ENCODE measurements around the gene SLC38A3.
A peak's percentile ranks its signal among the peaks of the same experiment; 100 is the strongest.

SLC38A3 gene

DNA sequence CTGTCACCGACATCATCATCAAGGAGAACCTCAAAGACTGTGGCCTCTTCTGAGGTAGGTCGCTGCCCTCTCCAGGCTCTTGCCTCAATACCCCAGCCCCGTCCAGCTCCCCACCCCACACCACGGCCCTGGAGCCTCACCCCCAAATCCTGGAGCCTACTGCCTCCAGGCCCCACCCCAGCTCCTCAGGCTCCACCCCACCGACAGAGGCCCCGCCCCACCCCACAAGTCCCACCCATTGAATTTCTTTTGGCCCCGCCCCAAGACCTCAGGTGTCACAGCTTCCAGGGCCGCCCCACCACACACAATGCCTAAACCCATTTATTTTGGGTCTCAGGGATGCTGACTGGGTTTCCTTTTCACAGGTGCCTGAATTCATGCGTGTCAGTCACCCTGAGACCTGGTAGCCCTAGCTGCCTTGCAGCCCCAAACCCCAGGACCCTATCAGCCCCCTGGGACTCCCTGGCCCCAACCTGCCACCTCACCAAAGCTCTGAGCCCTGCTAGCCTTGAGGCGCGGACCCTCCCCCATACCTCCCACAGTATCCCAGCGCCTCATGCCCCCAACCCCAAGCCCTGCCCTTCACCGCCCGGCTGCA lies 10.1 kb upstream of the SLC38A3 start:
- no peak for TF ChIP-seq TEAD4 (IDR thresholded peaks at IDR 0.05)
- TF ChIP-seq TAF1 (IDR thresholded peaks at IDR 0.05; ENCODE audit: low read depth), result no peak
- no peak for TF ChIP-seq CREB1 (IDR thresholded peaks at IDR 0.05; ENCODE audit: low read depth)
- TF ChIP-seq EP300 (IDR thresholded peaks at IDR 0.05; ENCODE audit: borderline replicate concordance), result no peak
- no peak for TF ChIP-seq TCF12 (IDR thresholded peaks at IDR 0.05; ENCODE audit: low read depth)
- no peak for TF ChIP-seq NFIC (IDR thresholded peaks at IDR 0.05)
- no peak for TF ChIP-seq FOXM1 (IDR thresholded peaks at IDR 0.05; ENCODE audit: borderline replicate concordance, low read depth)
- no peak for TF ChIP-seq YY1 (IDR thresholded peaks at IDR 0.05; ENCODE audit: low read depth)
- TF ChIP-seq CEBPB (IDR thresholded peaks at IDR 0.05), result no peak
- no peak for TF ChIP-seq EGR1 (IDR thresholded peaks at IDR 0.05)
- TF ChIP-seq, protein P1, sequence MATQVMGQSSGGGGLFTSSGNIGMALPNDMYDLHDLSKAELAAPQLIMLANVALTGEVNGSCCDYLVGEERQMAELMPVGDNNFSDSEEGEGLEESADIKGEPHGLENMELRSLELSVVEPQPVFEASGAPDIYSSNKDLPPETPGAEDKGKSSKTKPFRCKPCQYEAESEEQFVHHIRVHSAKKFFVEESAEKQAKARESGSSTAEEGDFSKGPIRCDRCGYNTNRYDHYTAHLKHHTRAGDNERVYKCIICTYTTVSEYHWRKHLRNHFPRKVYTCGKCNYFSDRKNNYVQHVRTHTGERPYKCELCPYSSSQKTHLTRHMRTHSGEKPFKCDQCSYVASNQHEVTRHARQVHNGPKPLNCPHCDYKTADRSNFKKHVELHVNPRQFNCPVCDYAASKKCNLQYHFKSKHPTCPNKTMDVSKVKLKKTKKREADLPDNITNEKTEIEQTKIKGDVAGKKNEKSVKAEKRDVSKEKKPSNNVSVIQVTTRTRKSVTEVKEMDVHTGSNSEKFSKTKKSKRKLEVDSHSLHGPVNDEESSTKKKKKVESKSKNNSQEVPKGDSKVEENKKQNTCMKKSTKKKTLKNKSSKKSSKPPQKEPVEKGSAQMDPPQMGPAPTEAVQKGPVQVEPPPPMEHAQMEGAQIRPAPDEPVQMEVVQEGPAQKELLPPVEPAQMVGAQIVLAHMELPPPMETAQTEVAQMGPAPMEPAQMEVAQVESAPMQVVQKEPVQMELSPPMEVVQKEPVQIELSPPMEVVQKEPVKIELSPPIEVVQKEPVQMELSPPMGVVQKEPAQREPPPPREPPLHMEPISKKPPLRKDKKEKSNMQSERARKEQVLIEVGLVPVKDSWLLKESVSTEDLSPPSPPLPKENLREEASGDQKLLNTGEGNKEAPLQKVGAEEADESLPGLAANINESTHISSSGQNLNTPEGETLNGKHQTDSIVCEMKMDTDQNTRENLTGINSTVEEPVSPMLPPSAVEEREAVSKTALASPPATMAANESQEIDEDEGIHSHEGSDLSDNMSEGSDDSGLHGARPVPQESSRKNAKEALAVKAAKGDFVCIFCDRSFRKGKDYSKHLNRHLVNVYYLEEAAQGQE (IDR thresholded peaks at IDR 0.05; ENCODE audit: low read depth), result no peak
- no peak for TF ChIP-seq RAD21 (IDR thresholded peaks at IDR 0.05; ENCODE audit: low read depth)

GRCh38 chr3:50195501-50196252 lies 9.4 kb upstream of the SLC38A3 start:
- 0 out of 2 replicates have a peak, but pooled peaks have one; percentile 17 for TF ChIP-seq ZBTB7A (IDR thresholded peaks at IDR 0.05; ENCODE audit: low read depth)
- TF ChIP-seq MAX (IDR thresholded peaks at IDR 0.05), result peak; percentile 47; the same call in 1 of the 2 replicates
- TF ChIP-seq CEBPB (IDR thresholded peaks at IDR 0.05), result no peak

- TF ChIP-seq ZBTB7A (IDR thresholded peaks at IDR 0.05; ENCODE audit: low read depth) (no peak), NFIC (IDR thresholded peaks at IDR 0.05) (no peak), TEAD4 (IDR thresholded peaks at IDR 0.05) (no peak), EP300 (IDR thresholded peaks at IDR 0.05; ENCODE audit: borderline replicate concordance) (no peak), YY1 (IDR thresholded peaks at IDR 0.05; ENCODE audit: low read depth) (no peak), EGR1 (IDR thresholded peaks at IDR 0.05) (no peak), TAF1 (IDR thresholded peaks at IDR 0.05; ENCODE audit: low read depth) (no peak), MAX (IDR thresholded peaks at IDR 0.05) (no peak), RAD21 (IDR thresholded peaks at IDR 0.05; ENCODE audit: low read depth) (no peak), TCF12 (IDR thresholded peaks at IDR 0.05; ENCODE audit: low read depth) (no peak), FOXM1 (IDR thresholded peaks at IDR 0.05; ENCODE audit: borderline replicate concordance, low read depth) (no peak)
- TF ChIP-seq, protein P2, sequence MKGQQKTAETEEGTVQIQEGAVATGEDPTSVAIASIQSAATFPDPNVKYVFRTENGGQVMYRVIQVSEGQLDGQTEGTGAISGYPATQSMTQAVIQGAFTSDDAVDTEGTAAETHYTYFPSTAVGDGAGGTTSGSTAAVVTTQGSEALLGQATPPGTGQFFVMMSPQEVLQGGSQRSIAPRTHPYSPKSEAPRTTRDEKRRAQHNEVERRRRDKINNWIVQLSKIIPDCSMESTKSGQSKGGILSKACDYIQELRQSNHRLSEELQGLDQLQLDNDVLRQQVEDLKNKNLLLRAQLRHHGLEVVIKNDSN (IDR thresholded peaks at IDR 0.05), result no peak
- TF ChIP-seq, protein P1 (IDR thresholded peaks at IDR 0.05; ENCODE audit: low read depth), result no peak
Measured at GRCh38 chr3:50196253-50196801, 8.7 kb upstream of the SLC38A3 start.

DNA sequence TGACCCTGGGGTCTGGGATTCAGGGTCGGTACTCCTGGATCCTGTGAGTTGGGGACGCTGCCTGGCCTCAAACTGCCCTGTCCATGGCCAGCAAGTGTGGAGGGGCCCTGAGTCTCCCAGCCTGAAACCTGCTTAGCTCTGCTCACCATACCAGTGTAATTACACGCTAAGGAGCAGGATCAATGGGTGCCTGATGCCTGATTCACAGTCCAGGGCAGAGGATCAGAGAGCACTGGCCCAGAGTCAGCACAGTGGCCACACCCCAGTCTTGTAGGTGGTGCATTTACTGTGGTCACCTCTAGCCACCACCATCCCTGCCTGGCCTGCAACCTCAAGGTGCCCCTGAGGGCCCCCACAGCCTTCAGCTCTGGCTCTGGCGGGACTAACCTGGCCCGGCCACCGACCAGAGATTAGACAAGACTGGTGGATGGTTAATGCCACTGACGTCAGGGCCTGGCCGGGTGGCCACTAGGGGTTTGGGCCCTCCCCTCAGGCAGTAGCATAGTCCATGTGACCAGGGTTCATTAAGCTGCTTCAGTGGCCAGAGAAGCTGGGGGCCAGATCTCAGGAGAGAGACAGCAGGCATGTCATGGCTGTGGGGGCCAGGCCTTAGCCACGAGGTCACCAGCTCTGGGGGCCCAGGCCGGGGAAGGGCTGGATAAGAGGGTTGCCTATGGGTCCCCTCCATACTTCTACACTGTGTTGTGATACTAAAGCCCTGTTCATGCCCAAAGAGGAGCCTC lies 3.3 kb upstream of the SLC38A3 start:
- TF ChIP-seq, protein P2 (IDR thresholded peaks at IDR 0.05), result no peak
- no peak for TF ChIP-seq TEAD4 (IDR thresholded peaks at IDR 0.05)
- no peak for TF ChIP-seq YY1 (IDR thresholded peaks at IDR 0.05; ENCODE audit: low read depth)
- no peak for TF ChIP-seq RAD21 (IDR thresholded peaks at IDR 0.05; ENCODE audit: low read depth)
- TF ChIP-seq CEBPB (IDR thresholded peaks at IDR 0.05), result no peak
- no peak for TF ChIP-seq TCF12 (IDR thresholded peaks at IDR 0.05; ENCODE audit: low read depth)
- TF ChIP-seq, protein P1 (IDR thresholded peaks at IDR 0.05; ENCODE audit: low read depth), result no peak
- TF ChIP-seq NFIC (IDR thresholded peaks at IDR 0.05), result no peak
- TF ChIP-seq TAF1 (IDR thresholded peaks at IDR 0.05; ENCODE audit: low read depth), result no peak
- no peak for TF ChIP-seq FOXM1 (IDR thresholded peaks at IDR 0.05; ENCODE audit: borderline replicate concordance, low read depth)
- TF ChIP-seq CREB1 (IDR thresholded peaks at IDR 0.05; ENCODE audit: low read depth), result no peak
- TF ChIP-seq MAX (IDR thresholded peaks at IDR 0.05), result no peak
- no peak for TF ChIP-seq EGR1 (IDR thresholded peaks at IDR 0.05)
- TF ChIP-seq EP300 (IDR thresholded peaks at IDR 0.05; ENCODE audit: borderline replicate concordance), result no peak
- TF ChIP-seq ZBTB7A (IDR thresholded peaks at IDR 0.05; ENCODE audit: low read depth), result no peak
